GM23248 (cell line): ENCODE data around the gene CCDC191.

Source experiments
- EZH2 ChIP-seq: fragments of 200-600 bp; sonication (generic); IDR thresholded peaks from 2 replicates; pipeline ENCODE4 v1.6.1; 2018; ENCODE audit warnings: antibody characterized with exemption, mild to moderate bottlenecking; ENCODE audit not compliant: insufficient read depth, poor library complexity, severe bottlenecking
- EZH2phosphoT487 ChIP-seq: fragments of 200-600 bp; sonication (generic); IDR thresholded peaks from 2 replicates; pipeline ENCODE4 v1.6.1; 2018; ENCODE audit warnings: antibody characterized with exemption, moderate library complexity, mild to moderate bottlenecking, low read depth; ENCODE audit not compliant: insufficient read depth

DNA sequence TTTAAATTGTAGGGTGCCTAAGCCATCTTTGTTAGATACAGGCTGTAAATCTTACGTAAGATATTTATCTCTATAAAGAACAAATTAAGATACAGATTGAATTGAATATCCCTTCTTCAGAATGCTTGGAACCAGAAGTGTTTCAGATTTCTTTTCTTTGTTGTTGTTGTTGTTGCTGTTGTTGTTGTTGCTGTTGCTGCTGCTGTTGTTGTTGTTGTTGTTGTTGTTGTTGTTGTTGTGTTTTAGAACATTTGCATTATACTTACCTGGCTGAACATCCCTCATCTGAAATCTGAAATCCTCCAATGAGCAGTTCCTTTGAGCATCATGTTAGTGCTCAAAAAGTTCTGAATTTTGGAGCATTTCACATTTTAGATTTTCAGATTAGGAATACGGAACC, 26.8 kb upstream of the CCDC191 start:
- TF ChIP-seq EZH2 (no peak), EZH2phosphoT487 (no peak)
